Neural progenitor cell (in vitro differentiated cells): ENCODE data around the gene CFAP53. TPM values are rescaled to one million over a fixed set of nuclear protein-coding genes. Genes with fewer than 3 reads are reported as not detected.

Experiments used
- DNase-seq: peaks from one replicate; pipeline ENCODE4 v3.0.0-alpha.2; 2016; ENCODE audit warnings: low spot score
- H2AFZ ChIP-seq: fragments of 200-600 bp; sonication (generic); replicated peaks from 2 replicates; pipeline ENCODE4 v1.6.1; 2016; ENCODE audit warnings: antibody characterized with exemption
- H3F3A ChIP-seq: fragments of 200-600 bp; sonication (generic); 2 replicates; pipeline ENCODE4 v1.6.1; 2016; ENCODE audit warnings: antibody characterized with exemption, low read depth
- H3K27ac ChIP-seq: fragments of 200-600 bp; sonication (generic); 2 replicates; pipeline ENCODE4 v1.5.1; 2016; ENCODE audit warnings: mild to moderate bottlenecking
- H3K27me3 ChIP-seq: fragments of 200-600 bp; sonication (generic); 2 replicates; pipeline ENCODE4 v1.6.1; 2016; ENCODE audit warnings: mild to moderate bottlenecking, moderate library complexity
- H3K36me3 ChIP-seq: fragments of 200-600 bp; sonication (generic); 2 replicates; pipeline ENCODE4 v1.5.1; 2016
- H3K4me1 ChIP-seq: fragments of 200-600 bp; sonication (generic); 2 replicates; pipeline ENCODE4 v1.6.1; 2016; ENCODE audit warnings: mixed run types
- H3K4me2 ChIP-seq: fragments of 200-600 bp; sonication (generic); 2 replicates; pipeline ENCODE4 v1.6.1; 2016
- H3K4me3 ChIP-seq: fragments of 200-600 bp; sonication (generic); 2 replicates; pipeline ENCODE4 v1.5.1; 2016
- H3K79me2 ChIP-seq: fragments of 200-600 bp; sonication (generic); 2 replicates; pipeline ENCODE4 v1.6.1; 2016; ENCODE audit warnings: low read depth
- H3K9ac ChIP-seq: fragments of 200-600 bp; sonication (generic); 2 replicates; pipeline ENCODE4 v1.6.1; 2016
- H3K9me3 ChIP-seq: fragments of 200-600 bp; sonication (generic); 2 replicates; pipeline ENCODE4 v1.5.1; 2016; ENCODE audit warnings: low read depth
- H4K20me1 ChIP-seq: fragments of 200-600 bp; sonication (generic); 2 replicates; pipeline ENCODE4 v1.6.1; 2016; ENCODE audit warnings: low read depth
- H3K27ac Mint-ChIP-seq: 3 replicates; pipeline ENCODE4 v1.8.0; 2021; ENCODE audit warnings: mixed read lengths
- H3K27me3 Mint-ChIP-seq: 2 replicates; pipeline ENCODE4 v1.8.0; 2022; ENCODE audit warnings: low read depth, mild to moderate bottlenecking, inconsistent platforms, moderate library complexity, mixed read lengths; ENCODE audit not compliant: insufficient read depth
- H3K36me3 Mint-ChIP-seq: 3 replicates; pipeline ENCODE4 v1.8.0; 2021; ENCODE audit warnings: mixed read lengths
- H3K4me1 Mint-ChIP-seq: 3 replicates; pipeline ENCODE4 v1.8.0; 2021; ENCODE audit warnings: mixed read lengths
- H3K4me3 Mint-ChIP-seq: 3 replicates; pipeline ENCODE4 v1.8.0; 2021; ENCODE audit warnings: mild to moderate bottlenecking, moderate library complexity, mixed read lengths
- H3K9me3 Mint-ChIP-seq: 3 replicates; pipeline ENCODE4 v1.8.0; 2020; ENCODE audit warnings: mixed read lengths
- EZH2 ChIP-seq: fragments of 200-600 bp; sonication (generic); IDR thresholded peaks from 2 replicates; pipeline ENCODE4 v1.6.1; 2017; ENCODE audit warnings: antibody characterized with exemption, mild to moderate bottlenecking, moderate library complexity
- EZH2phosphoT487 ChIP-seq: fragments of 200-600 bp; sonication (generic); IDR thresholded peaks from 2 replicates; pipeline ENCODE4 v1.6.1; 2017; ENCODE audit warnings: antibody characterized with exemption
- total RNA-seq: library from RNA; depleted of rRNA; stranded (reverse); fragments of >200 nt; gene quantifications from 2 replicates; pipeline ENCODE4 v1.2.3, GENCODE V29; 2015; ENCODE audit warnings: low replicate concordance
- TF ChIP-seq, protein P1 (sequence below): fragments of 200-600 bp; sonication (generic); IDR thresholded peaks from 2 replicates; pipeline ENCODE4 v1.5.1; 2017; ENCODE audit warnings: antibody characterized with exemption, mild to moderate bottlenecking

CFAP53 gene
- total RNA-seq, 1 donor from 2014 or later, result 0.36 TPM

DNA sequence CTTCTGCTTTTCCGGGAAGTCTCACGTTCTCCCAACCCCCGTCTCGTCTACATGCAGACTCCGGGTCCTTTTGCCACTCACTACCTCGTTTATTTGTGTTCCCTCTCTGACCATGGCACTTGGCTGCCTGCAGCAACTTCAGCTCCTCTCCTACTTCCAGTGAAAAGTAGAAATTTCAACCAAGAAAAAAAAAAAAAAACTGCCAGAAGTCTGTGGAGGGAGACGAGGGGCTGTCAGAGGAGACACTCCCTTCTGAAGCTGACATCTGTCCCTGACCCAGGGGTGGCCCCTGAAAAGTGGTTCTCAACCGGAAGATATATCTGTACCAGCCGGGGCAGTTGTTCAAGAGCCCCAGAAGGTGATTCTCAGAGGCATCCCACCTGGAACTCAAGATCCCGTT, 70.6 kb downstream of the CFAP53 start:
- no peaks in the 10 kb centered on the region for H3K9me3 ChIP-seq
- H3K4me1 Mint-ChIP-seq, result peaks cover 9% of the 10 kb centered on the region
- H3K9me3 Mint-ChIP-seq, result peaks cover 2% of the 10 kb centered on the region
- H3K4me2 ChIP-seq, result peak overlapping the region; percentile 98
- no peak overlapping the region for H2AFZ ChIP-seq
- peak overlapping the region; percentile 79 for H3K4me3 Mint-ChIP-seq
- H3K27ac ChIP-seq, result no peak overlapping the region
- H3K4me1 ChIP-seq, result peaks cover 14% of the 10 kb centered on the region
- H4K20me1 ChIP-seq, result peaks cover 23% of the 10 kb centered on the region
- TF ChIP-seq, protein P1, sequence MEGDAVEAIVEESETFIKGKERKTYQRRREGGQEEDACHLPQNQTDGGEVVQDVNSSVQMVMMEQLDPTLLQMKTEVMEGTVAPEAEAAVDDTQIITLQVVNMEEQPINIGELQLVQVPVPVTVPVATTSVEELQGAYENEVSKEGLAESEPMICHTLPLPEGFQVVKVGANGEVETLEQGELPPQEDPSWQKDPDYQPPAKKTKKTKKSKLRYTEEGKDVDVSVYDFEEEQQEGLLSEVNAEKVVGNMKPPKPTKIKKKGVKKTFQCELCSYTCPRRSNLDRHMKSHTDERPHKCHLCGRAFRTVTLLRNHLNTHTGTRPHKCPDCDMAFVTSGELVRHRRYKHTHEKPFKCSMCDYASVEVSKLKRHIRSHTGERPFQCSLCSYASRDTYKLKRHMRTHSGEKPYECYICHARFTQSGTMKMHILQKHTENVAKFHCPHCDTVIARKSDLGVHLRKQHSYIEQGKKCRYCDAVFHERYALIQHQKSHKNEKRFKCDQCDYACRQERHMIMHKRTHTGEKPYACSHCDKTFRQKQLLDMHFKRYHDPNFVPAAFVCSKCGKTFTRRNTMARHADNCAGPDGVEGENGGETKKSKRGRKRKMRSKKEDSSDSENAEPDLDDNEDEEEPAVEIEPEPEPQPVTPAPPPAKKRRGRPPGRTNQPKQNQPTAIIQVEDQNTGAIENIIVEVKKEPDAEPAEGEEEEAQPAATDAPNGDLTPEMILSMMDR, result no peak
- TF ChIP-seq EZH2phosphoT487 (no peak), EZH2 (no peak)
- no peaks in the 10 kb centered on the region for H3K36me3 Mint-ChIP-seq
- DNase-seq, result no peak
- H3K27ac Mint-ChIP-seq, result no peak overlapping the region
- H3K4me3 ChIP-seq, result no peak overlapping the region
- peaks cover 76% of the 10 kb centered on the region for H3K27me3 ChIP-seq
- no peaks in the 10 kb centered on the region for H3K79me2 ChIP-seq
- H3K27me3 Mint-ChIP-seq, result peaks cover 37% of the 10 kb centered on the region
- H3K9ac ChIP-seq, result no peak overlapping the region
- no peaks in the 10 kb centered on the region for H3F3A ChIP-seq
- no peaks in the 10 kb centered on the region for H3K36me3 ChIP-seq

DNA sequence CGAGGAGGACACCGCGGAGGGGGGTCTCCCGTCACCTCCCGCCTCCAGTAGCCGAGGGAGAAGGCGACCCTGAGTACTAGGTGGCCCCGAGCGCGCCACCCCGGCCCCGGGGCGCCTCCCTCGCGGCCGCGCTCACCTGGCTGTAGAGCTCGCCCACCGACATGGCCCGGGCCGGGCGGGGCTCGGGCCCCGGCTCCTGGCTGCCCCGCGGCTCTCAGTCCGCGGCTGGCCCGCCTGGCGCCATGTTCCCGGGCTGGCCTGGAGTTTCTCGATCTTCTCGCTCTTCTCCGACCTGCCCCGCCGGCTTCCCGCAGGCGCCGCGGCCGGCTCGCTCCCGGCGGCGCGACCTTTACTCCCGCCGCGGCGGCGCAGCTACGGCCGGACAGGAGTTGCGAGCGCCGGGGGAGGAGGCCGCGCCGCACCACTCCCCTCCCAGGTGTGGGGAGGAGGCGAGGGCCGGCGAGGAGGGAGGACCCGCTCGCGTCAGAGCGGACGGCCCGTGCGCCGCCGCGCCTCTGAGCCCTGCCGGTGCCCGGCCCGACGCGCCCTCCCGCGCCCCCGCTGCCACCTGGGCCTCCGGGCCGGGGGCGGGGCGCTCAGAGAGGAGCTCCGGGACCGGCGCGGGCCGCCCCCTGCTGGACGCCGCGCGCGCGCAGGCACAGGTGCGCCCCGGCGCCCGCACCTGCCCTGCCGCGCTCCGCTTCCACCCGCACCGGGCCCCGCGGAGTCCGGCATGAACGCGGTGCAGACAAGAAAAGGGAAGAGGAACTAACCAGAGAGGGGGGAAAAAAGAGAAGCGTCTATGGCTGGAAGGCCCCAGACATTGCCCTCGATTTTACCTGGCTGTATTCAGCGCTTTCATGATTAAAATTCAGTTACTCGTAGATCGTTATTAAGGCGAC, 71.4 kb downstream of the CFAP53 start, which contains the start of gene MYO5B:
Gene MYO5B (minus strand): TSS at position 517 of the 902 bp plus-strand sequence. CDS start 354 bp downstream, at position 163.
- Mint-ChIP-seq H3K4me3 (peak within 1 kb of the TSS; percentile 79), H3K27me3 (peaks cover 43% of the 10 kb centered on the region), H3K4me1 (peaks cover 9% of the 10 kb centered on the region), H3K36me3 (no peaks in the 10 kb centered on the region), H3K27ac (no peak within 1 kb of the TSS), H3K9me3 (peaks cover 2% of the 10 kb centered on the region)
- Histone ChIP-seq H3K9me3 (no peaks in the 10 kb centered on the region), H3K27ac (no peak within 1 kb of the TSS), H3K27me3 (peaks cover 84% of the 10 kb centered on the region), H3F3A (no peaks in the 10 kb centered on the region), H3K36me3 (no peaks in the 10 kb centered on the region), H2AFZ (peak within 1 kb of the TSS; percentile 98), H3K9ac (no peak within 1 kb of the TSS), H3K4me3 (peak within 1 kb of the TSS; percentile 80), H3K4me2 (peak within 1 kb of the TSS; percentile 98), H3K4me1 (peaks cover 14% of the 10 kb centered on the region), H4K20me1 (peaks cover 23% of the 10 kb centered on the region), H3K79me2 (no peaks in the 10 kb centered on the region)
- DNase-seq, result peak; percentile 92
- TF ChIP-seq EZH2 (no peak), EZH2phosphoT487 (no peak)
- TF ChIP-seq, protein P1, result peak; percentile 60

DNA sequence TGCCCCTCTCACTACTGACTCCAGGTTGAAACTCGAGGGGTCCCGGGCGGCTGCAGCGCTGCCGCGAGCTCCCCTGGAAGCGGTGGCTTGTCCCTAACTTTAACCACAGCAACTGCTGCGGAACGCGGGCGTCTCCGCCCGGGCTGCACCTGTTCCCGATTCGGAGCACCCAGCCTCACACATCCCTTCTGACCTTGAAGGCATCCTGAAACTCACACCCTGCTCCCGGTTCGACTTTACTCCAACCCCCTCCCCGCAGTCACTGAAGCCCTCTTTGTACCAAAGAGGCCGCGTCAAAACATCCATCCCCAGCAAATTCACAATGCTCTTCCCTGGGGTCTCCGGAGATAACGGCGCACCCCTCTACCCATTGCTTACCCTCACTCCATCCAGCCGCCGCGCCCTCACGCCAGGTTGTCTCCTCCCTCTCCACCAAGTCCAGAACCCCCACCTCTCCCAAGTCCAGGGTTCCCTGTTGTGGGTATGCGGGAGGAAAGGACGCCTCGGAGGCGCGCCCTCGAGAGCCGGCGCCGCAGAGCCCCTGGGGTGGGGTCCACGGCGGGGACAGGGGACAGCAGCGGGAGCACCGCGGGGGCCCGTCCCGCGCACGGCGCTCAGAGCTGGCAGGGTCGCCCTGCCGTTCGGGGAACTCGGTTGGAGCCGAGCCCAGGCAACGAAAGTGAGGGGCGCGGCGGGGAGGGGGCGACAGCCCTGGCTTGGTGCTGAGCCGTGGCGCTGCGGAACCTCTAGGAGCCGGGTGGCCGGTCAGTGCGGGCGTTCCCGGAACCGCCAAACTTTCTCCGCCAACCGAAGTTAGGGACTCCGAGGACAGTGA, 72.3 kb downstream of the CFAP53 start:
- H3K4me3 ChIP-seq, result peak overlapping the region; percentile 80
- H3K9me3 Mint-ChIP-seq, result peaks cover 2% of the 10 kb centered on the region
- no peak overlapping the region for H3K27ac ChIP-seq
- H3K27me3 Mint-ChIP-seq, result peaks cover 45% of the 10 kb centered on the region
- peak; percentile 58 for DNase-seq
- TF ChIP-seq EZH2 (peak; percentile 91), EZH2phosphoT487 (peak; percentile 81)
- TF ChIP-seq, protein P1, result no peak
- H2AFZ ChIP-seq, result peak overlapping the region; percentile 98
- H3K4me1 ChIP-seq, result peaks cover 14% of the 10 kb centered on the region
- no peak overlapping the region for H3K9ac ChIP-seq
- peaks cover 9% of the 10 kb centered on the region for H3K4me1 Mint-ChIP-seq
- H3K27ac Mint-ChIP-seq, result no peak overlapping the region
- H3K27me3 ChIP-seq, result peaks cover 93% of the 10 kb centered on the region
- H3F3A ChIP-seq, result no peaks in the 10 kb centered on the region
- no peaks in the 10 kb centered on the region for H3K9me3 ChIP-seq
- H3K79me2 ChIP-seq, result no peaks in the 10 kb centered on the region
- H3K4me3 Mint-ChIP-seq, result peak overlapping the region; percentile 79
- no peaks in the 10 kb centered on the region for H3K36me3 Mint-ChIP-seq
- no peaks in the 10 kb centered on the region for H3K36me3 ChIP-seq
- peaks cover 23% of the 10 kb centered on the region for H4K20me1 ChIP-seq
- H3K4me2 ChIP-seq, result peak overlapping the region; percentile 98
